Measurements from ENCODE around the gene RLIM. TPM values are rescaled to one million over a fixed set of nuclear protein-coding genes. Genes with fewer than 3 reads are reported as not detected.

RLIM gene
- polyA plus RNA-seq, 1 of the 3 experiments (the other 2 are of a cell fraction): 4.9 TPM

DNA sequence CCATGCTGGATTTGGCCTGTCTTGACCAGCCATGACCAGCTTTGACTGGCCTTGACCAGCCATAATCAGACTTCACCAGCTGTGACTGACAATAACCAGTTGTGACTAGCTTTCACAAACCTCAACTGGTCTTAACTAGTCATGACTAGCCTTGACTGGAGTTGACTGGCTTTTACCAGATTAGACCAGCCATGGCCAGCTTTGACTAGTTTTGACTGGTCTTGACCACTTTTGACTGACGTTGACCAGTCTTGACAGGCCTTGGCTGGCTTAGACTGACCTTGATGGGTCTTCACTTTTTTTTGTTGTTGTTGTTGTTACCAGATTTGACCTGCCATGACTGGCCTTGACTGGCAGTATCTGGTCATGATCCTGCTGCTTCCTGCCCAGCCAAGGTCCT is 67.4 kb downstream of the RLIM start:
- Histone ChIP-seq H3K36me3 (replicated peaks in 1 of 2; ENCODE audit: control insufficient read depth in 1 of 2, insufficient read depth in 2 of 2, low read length in 1 of 2) (no peaks in the 10 kb centered on the region), H3K9ac (no peak overlapping the region), H3K79me2 (ENCODE audit: insufficient read depth) (no peaks in the 10 kb centered on the region), H3K9me3 (no peaks in the 10 kb centered on the region), H3K27ac (ENCODE audit: low read depth in 2 of 2, low read length in 1 of 2) (no peak overlapping the region), H3K27me3 (ENCODE audit: insufficient read depth) (no peaks in the 10 kb centered on the region), H4K20me1 (ENCODE audit: insufficient read depth) (no peaks in the 10 kb centered on the region), H3K4me2 (no peak overlapping the region), H3K9me2 (no peaks in the 10 kb centered on the region), H3F3A (replicated peaks; ENCODE audit: insufficient read depth) (peaks cover 4% of the 10 kb centered on the region), H3K4me1 (ENCODE audit: control insufficient read depth in 1 of 2, insufficient read depth in 2 of 2, low read depth in 1 of 2, low read length in 1 of 2) (no peaks in the 10 kb centered on the region; a peak in 1 of 4 replicates), H2AFZ (ENCODE audit: low read depth) (no peak overlapping the region), H3K4me3 (ENCODE audit: low read depth in 2 of 2, low read length in 1 of 2) (no peak overlapping the region)
- ChIA-PET POLR2A (no interaction called here), CTCF (interaction anchor here (1.1 to 3.6 kb wide), 3 partner anchors 11 to 165 kb away, joined by 4 to 20 read pairs (median 7); no protein-coding TSS in a partner anchor)
- DNase-seq: no peak
- WGBS (ENCODE audit: low lambda C conversion rate): 20% methylated on average over 1 of the region's 1 CpG
- TF ChIP-seq POLR2AphosphoS5 (IDR thresholded peaks at IDR 0.05; ENCODE audit: low read depth, low read length): no peak
- no peak for TF ChIP-seq RAD21 (IDR thresholded peaks at IDR 0.05; ENCODE audit: low read length)
- no peak for TF ChIP-seq FOXM1 (IDR thresholded peaks at IDR 0.05; ENCODE audit: low read depth)
- TF ChIP-seq JUND (IDR thresholded peaks at IDR 0.05): no peak
- no peak for TF ChIP-seq TCF12 (IDR thresholded peaks at IDR 0.05)
- TF ChIP-seq, protein P1, sequence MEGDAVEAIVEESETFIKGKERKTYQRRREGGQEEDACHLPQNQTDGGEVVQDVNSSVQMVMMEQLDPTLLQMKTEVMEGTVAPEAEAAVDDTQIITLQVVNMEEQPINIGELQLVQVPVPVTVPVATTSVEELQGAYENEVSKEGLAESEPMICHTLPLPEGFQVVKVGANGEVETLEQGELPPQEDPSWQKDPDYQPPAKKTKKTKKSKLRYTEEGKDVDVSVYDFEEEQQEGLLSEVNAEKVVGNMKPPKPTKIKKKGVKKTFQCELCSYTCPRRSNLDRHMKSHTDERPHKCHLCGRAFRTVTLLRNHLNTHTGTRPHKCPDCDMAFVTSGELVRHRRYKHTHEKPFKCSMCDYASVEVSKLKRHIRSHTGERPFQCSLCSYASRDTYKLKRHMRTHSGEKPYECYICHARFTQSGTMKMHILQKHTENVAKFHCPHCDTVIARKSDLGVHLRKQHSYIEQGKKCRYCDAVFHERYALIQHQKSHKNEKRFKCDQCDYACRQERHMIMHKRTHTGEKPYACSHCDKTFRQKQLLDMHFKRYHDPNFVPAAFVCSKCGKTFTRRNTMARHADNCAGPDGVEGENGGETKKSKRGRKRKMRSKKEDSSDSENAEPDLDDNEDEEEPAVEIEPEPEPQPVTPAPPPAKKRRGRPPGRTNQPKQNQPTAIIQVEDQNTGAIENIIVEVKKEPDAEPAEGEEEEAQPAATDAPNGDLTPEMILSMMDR (IDR thresholded peaks at IDR 0.05): no peak
- TF ChIP-seq GATA2 (CRISPR knock-in tag; IDR thresholded peaks at IDR 0.05): no peak
- no peak for TF ChIP-seq MXI1 (IDR thresholded peaks at IDR 0.05; ENCODE audit: low read depth, low read length)
- TF ChIP-seq, protein P2, sequence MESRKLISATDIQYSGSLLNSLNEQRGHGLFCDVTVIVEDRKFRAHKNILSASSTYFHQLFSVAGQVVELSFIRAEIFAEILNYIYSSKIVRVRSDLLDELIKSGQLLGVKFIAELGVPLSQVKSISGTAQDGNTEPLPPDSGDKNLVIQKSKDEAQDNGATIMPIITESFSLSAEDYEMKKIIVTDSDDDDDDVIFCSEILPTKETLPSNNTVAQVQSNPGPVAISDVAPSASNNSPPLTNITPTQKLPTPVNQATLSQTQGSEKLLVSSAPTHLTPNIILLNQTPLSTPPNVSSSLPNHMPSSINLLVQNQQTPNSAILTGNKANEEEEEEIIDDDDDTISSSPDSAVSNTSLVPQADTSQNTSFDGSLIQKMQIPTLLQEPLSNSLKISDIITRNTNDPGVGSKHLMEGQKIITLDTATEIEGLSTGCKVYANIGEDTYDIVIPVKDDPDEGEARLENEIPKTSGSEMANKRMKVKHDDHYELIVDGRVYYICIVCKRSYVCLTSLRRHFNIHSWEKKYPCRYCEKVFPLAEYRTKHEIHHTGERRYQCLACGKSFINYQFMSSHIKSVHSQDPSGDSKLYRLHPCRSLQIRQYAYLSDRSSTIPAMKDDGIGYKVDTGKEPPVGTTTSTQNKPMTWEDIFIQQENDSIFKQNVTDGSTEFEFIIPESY (IDR thresholded peaks at IDR 0.05; ENCODE audit: borderline replicate concordance, low read depth): no peak
- TF ChIP-seq GABPA (IDR thresholded peaks at IDR 0.05; ENCODE audit: low read depth): no peak
- no peak for TF ChIP-seq RFX5 (IDR thresholded peaks at IDR 0.05; ENCODE audit: low read length)
- TF ChIP-seq YY1 (IDR thresholded peaks at IDR 0.05; ENCODE audit: low read depth): no peak
- no peak for TF ChIP-seq EP300 (IDR thresholded peaks at IDR 0.05; ENCODE audit: borderline replicate concordance in 1 of 2, low read depth in 1 of 2, low read length in 1 of 2)
- no peak for TF ChIP-seq TEAD4 (IDR thresholded peaks at IDR 0.05; ENCODE audit: borderline replicate concordance, insufficient read depth)
- no peak for TF ChIP-seq NRF1 (IDR thresholded peaks at IDR 0.05; ENCODE audit: low read depth, low read length)
- TF ChIP-seq RCOR1 (IDR thresholded peaks at IDR 0.05; ENCODE audit: low read length): no peak
- TF ChIP-seq SMC3 (IDR thresholded peaks at IDR 0.05; ENCODE audit: low read depth, low read length): no peak
- no peak for TF ChIP-seq ELF1 (IDR thresholded peaks at IDR 0.05)
- no peak for TF ChIP-seq RXRA (IDR thresholded peaks at IDR 0.05; ENCODE audit: borderline replicate concordance, low read depth)
- TF ChIP-seq, protein P3, sequence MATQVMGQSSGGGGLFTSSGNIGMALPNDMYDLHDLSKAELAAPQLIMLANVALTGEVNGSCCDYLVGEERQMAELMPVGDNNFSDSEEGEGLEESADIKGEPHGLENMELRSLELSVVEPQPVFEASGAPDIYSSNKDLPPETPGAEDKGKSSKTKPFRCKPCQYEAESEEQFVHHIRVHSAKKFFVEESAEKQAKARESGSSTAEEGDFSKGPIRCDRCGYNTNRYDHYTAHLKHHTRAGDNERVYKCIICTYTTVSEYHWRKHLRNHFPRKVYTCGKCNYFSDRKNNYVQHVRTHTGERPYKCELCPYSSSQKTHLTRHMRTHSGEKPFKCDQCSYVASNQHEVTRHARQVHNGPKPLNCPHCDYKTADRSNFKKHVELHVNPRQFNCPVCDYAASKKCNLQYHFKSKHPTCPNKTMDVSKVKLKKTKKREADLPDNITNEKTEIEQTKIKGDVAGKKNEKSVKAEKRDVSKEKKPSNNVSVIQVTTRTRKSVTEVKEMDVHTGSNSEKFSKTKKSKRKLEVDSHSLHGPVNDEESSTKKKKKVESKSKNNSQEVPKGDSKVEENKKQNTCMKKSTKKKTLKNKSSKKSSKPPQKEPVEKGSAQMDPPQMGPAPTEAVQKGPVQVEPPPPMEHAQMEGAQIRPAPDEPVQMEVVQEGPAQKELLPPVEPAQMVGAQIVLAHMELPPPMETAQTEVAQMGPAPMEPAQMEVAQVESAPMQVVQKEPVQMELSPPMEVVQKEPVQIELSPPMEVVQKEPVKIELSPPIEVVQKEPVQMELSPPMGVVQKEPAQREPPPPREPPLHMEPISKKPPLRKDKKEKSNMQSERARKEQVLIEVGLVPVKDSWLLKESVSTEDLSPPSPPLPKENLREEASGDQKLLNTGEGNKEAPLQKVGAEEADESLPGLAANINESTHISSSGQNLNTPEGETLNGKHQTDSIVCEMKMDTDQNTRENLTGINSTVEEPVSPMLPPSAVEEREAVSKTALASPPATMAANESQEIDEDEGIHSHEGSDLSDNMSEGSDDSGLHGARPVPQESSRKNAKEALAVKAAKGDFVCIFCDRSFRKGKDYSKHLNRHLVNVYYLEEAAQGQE (IDR thresholded peaks at IDR 0.05; ENCODE audit: low read depth, low read length): no peak

All from SK-N-SH (cell line).